OCI-LY3 (cell line): ENCODE data around the gene HADHB.

Experiments
- EZH2phosphoT487 ChIP-seq: fragments of 200-600 bp; shearing (Covaris generic); IDR thresholded peaks from 2 replicates; pipeline ENCODE4 v1.6.1; 2018; ENCODE audit warnings: antibody characterized with exemption, mixed run types, low read depth
- TF ChIP-seq, protein P1 (sequence below): fragments of 200-600, 300-600 bp; sonication (generic); IDR thresholded peaks from 2 replicates; pipeline ENCODE4 v1.5.1; 2014; ENCODE audit warnings: antibody characterized with exemption, low read length, low read depth

DNA sequence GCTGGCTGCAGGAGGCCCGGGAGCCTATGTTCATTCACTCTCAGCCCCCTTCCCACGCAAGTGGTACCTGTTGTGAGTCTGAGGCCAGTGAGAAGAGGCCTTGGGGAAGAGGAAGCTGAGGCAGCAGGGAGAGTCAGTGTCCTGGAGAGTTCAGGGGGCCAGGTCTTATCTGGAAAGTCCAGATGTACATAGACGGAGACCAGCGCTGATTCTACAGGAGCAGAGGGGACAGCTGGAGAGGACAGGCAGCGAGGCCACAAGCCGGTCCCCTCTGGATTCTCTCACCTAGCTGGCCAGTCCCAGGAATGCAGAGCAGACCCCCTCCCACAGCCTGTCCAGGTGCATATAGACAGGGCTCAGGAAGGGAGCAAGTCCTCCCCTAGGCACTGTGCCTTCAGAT, 72.1 kb downstream of the HADHB start:
- TF ChIP-seq, protein P1, sequence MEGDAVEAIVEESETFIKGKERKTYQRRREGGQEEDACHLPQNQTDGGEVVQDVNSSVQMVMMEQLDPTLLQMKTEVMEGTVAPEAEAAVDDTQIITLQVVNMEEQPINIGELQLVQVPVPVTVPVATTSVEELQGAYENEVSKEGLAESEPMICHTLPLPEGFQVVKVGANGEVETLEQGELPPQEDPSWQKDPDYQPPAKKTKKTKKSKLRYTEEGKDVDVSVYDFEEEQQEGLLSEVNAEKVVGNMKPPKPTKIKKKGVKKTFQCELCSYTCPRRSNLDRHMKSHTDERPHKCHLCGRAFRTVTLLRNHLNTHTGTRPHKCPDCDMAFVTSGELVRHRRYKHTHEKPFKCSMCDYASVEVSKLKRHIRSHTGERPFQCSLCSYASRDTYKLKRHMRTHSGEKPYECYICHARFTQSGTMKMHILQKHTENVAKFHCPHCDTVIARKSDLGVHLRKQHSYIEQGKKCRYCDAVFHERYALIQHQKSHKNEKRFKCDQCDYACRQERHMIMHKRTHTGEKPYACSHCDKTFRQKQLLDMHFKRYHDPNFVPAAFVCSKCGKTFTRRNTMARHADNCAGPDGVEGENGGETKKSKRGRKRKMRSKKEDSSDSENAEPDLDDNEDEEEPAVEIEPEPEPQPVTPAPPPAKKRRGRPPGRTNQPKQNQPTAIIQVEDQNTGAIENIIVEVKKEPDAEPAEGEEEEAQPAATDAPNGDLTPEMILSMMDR, result no peak
- no peak for TF ChIP-seq EZH2phosphoT487
